Endothelial cell of umbilical vein (primary cell): ENCODE results near the gene GNA12. TPM values are rescaled to one million over a fixed set of nuclear protein-coding genes. Genes with fewer than 3 reads are reported as not detected.

Experiments used
- BruUV-seq: library from RNA; stranded (reverse); fragments of 400-500 nt; replicated peaks from 2 replicates; lab custom pipeline; 2021; lab: Mats Ljungman, UMichigan
- CTCF ChIA-PET: fragments of 300-600, 350-600 bp; sonication (Branson Sonifier 250); formaldehyde crosslinking; loops from one replicate; lab custom pipeline; 2021; ENCODE audit warnings: antibody characterized with exemption, inconsistent platforms; lab: Charles Lee
- POLR2A ChIA-PET: fragments of 300-600, 350-600 bp; sonication (Branson Sonifier 250); formaldehyde crosslinking; loops from one replicate; lab custom pipeline; 2021; ENCODE audit warnings: antibody characterized with exemption, inconsistent platforms; lab: Charles Lee
- DNase-seq: peaks from one replicate; pipeline ENCODE4 v3.0.0-alpha.2; 2011; ENCODE audit warnings: low read depth, low spot score
- FAIRE-seq: peaks from 2 replicates; lab custom pipeline; 2011; peaks lifted over from hg19 to GRCh38; lab: Jason Lieb, UNC
- H2AFZ ChIP-seq: 2 replicates; pipeline ENCODE4 v1.6.0; 2012; ENCODE audit warnings: low read depth, low read length, control low read depth, inconsistent platforms
- H3K27ac ChIP-seq: 2 replicates; pipeline ENCODE4 v1.5.1; 2011; ENCODE audit warnings: low read depth, mild to moderate bottlenecking, control low read depth, low read length, moderate library complexity; ENCODE audit not compliant: insufficient read depth
- H3K27me3 ChIP-seq, 2 experiments: 2 replicates each; pipeline versions ENCODE4 v1.6.0 to v1.6.1; 2011; ENCODE audit warnings: low read length in 2 of 2, mixed read lengths in 1 of 2; ENCODE audit not compliant: control insufficient read depth in 2 of 2, insufficient read depth in 2 of 2
- H3K36me3 ChIP-seq, 2 experiments: 2 replicates in 1 of 2; 3 replicates in 1 of 2; pipeline ENCODE4 v1.5.1; 2011; ENCODE audit warnings: low read length in 2 of 2, mild to moderate bottlenecking in 1 of 2, moderate library complexity in 1 of 2; ENCODE audit not compliant: control insufficient read depth in 2 of 2, insufficient read depth in 2 of 2; ENCODE audit errors: extremely low read depth in 1 of 2
- H3K4me1 ChIP-seq: 3 replicates; pipeline ENCODE4 v1.5.1; 2011; ENCODE audit warnings: mild to moderate bottlenecking, low read length; ENCODE audit not compliant: control insufficient read depth, insufficient read depth; ENCODE audit errors: extremely low read depth
- H3K4me2 ChIP-seq: 2 replicates; pipeline ENCODE4 v1.6.1; 2011; ENCODE audit warnings: low read length, control low read depth, mixed read lengths; ENCODE audit not compliant: insufficient read depth
- H3K4me3 ChIP-seq, 3 experiments: fragments of 200-600 bp in 1 of 3; sonication (generic), shearing (Covaris generic) in 1 of 3; replicated peaks in 1 of 3; 2 replicates each; pipeline ENCODE4 v1.5.1; 2011 to 2016; ENCODE audit warnings: control low read depth in 3 of 3, low read length in 3 of 3, mild to moderate bottlenecking in 2 of 3, inconsistent platforms in 1 of 3, low read depth in 1 of 3, moderate library complexity in 1 of 3; ENCODE audit not compliant: insufficient read depth in 1 of 3
- H3K79me2 ChIP-seq: 2 replicates; pipeline ENCODE4 v1.6.0; 2012; ENCODE audit warnings: low read length, inconsistent platforms; ENCODE audit not compliant: control insufficient read depth, insufficient read depth
- H3K9ac ChIP-seq: replicated peaks from 2 replicates; pipeline ENCODE3; 2011; ENCODE audit warnings: low read length, control low read depth; ENCODE audit not compliant: insufficient read depth; ENCODE audit errors: extremely low read depth
- H3K9me1 ChIP-seq: replicated peaks from 3 replicates; pipeline ENCODE4 v1.6.0; 2011; ENCODE audit warnings: mild to moderate bottlenecking, low read length; ENCODE audit not compliant: control insufficient read depth, insufficient read depth; ENCODE audit errors: extremely low read depth
- H3K9me3 ChIP-seq: replicated peaks from 2 replicates; pipeline ENCODE4 v1.5.1; 2012; ENCODE audit warnings: low read length, inconsistent platforms; ENCODE audit not compliant: control insufficient read depth, insufficient read depth
- H4K20me1 ChIP-seq: replicated peaks from 2 replicates; pipeline ENCODE3; 2011; ENCODE audit warnings: mild to moderate bottlenecking, low read length; ENCODE audit not compliant: control insufficient read depth, insufficient read depth; ENCODE audit errors: extremely low read depth
- CTCF ChIP-seq, 2 donors: IDR thresholded peaks; 1 replicate in 1 of 2; 2 replicates in 1 of 2; pipeline ENCODE4 v1.5.1; 2011; ENCODE audit warnings: low read length in 2 of 2, mild to moderate bottlenecking in 2 of 2, moderate library complexity in 2 of 2, control low read depth in 1 of 2, inconsistent platforms in 1 of 2, low read depth in 1 of 2; ENCODE audit not compliant: insufficient read depth in 1 of 2; ENCODE audit errors: extremely low read depth in 1 of 2
- EZH2 ChIP-seq: IDR thresholded peaks from 2 replicates; pipeline ENCODE4 v1.6.1; 2012; ENCODE audit warnings: borderline replicate concordance, low read depth, mild to moderate bottlenecking, moderate library complexity, low read length, inconsistent platforms; ENCODE audit not compliant: severe bottlenecking
- FOS ChIP-seq: IDR thresholded peaks from 2 replicates; pipeline ENCODE4 v1.6.1; 2011; ENCODE audit warnings: mild to moderate bottlenecking, low read length, moderate library complexity, borderline replicate concordance; ENCODE audit not compliant: insufficient read depth
- GATA2 ChIP-seq: IDR thresholded peaks from 2 replicates; pipeline ENCODE4 v1.7.0; 2011; ENCODE audit warnings: low read depth, mild to moderate bottlenecking, moderate library complexity, mixed read lengths, low read length; ENCODE audit not compliant: insufficient read length, insufficient read depth
- JUN ChIP-seq: IDR thresholded peaks from 2 replicates; pipeline ENCODE4 v1.6.1; 2011; ENCODE audit warnings: borderline replicate concordance, low read depth; ENCODE audit not compliant: insufficient read length, insufficient read depth
- MAX ChIP-seq: IDR thresholded peaks from 2 replicates; pipeline ENCODE4 v1.6.1; 2011; ENCODE audit not compliant: insufficient read depth, insufficient read length
- POLR2AphosphoS5 ChIP-seq: IDR thresholded peaks from 2 replicates; pipeline ENCODE4 v1.6.1; 2012; ENCODE audit warnings: low read depth, mild to moderate bottlenecking, control low read depth, low read length, moderate library complexity; ENCODE audit not compliant: insufficient read depth
- dilution Hi-C: fragments of 300-500 bp; cut with MboI; formaldehyde crosslinking; loops from one replicate; pipeline ENCODE4 v1.15.0; 2019; ENCODE audit warnings: low sequenced_read_pairs; ENCODE audit not compliant: extremely low pct_ligation_motif_present
- intact Hi-C: fragments of 100-400 bp; cut with micrococcal nuclease; formaldehyde crosslinking; loops from one replicate; pipeline ENCODE4 v1.10.0; 2022
- polyA plus RNA-seq, 4 experiments: library from polyadenylated mRNA; depleted of rRNA in 3 of 4; stranded (reverse) in 3 of 4; unstranded in 1 of 4; fragments of >200 nt; gene quantifications; 2 replicates each; pipeline versions ENCODE4 v1.2.1 to v1.2.3, GENCODE V29; 2011 to 2012; ENCODE audit warnings: missing spikeins in 1 of 4
- total RNA-seq: library from RNA; stranded (reverse); gene quantifications from 2 replicates; pipeline ENCODE4 v1.2.3, GENCODE V29; 2021

Gene GNA12
- total and polyA plus RNA-seq, 2 donors (not counting 3 experiments of a cell fraction or from before 2014, with no cell fraction given), result 63.0 to 75.1 TPM

- no peak overlapping the region for H3K27ac ChIP-seq
- no peaks in the 10 kb centered on the region for H3K36me3 ChIP-seq
- H3K4me3 ChIP-seq, result no peak overlapping the region
- H3K9ac ChIP-seq, result no peak overlapping the region
- BruUV-seq, result no TSS peak
- FAIRE-seq (no peak), DNase-seq (no peak)
- no peaks in the 10 kb centered on the region for H3K27me3 ChIP-seq
- H3K4me2 ChIP-seq, result no peak overlapping the region
- peaks cover 7% of the 10 kb centered on the region for H3K79me2 ChIP-seq
- no peak overlapping the region for H2AFZ ChIP-seq
- H3K9me3 ChIP-seq, result no peaks in the 10 kb centered on the region
- TF ChIP-seq CTCF (IDR thresholded peaks at IDR 0.05; ENCODE audit: extremely low read depth in 1 of 2, insufficient read depth in 1 of 2, low read depth in 1 of 2, low read length in 2 of 2) (no peak), GATA2 (no peak), JUN (no peak), POLR2AphosphoS5 (no peak), FOS (no peak), MAX (no peak), EZH2 (no peak)
- dilution Hi-C loops (no loop called here), intact Hi-C loops (loop anchor here (5.0 kb wide), 1 partner anchor 107 kb away; no protein-coding TSS in a partner anchor)
- ChIA-PET POLR2A (no interaction called here), CTCF (interaction anchor here (3.0 kb wide), 1 partner anchor 46 kb away, joined by 17 read pairs; no protein-coding TSS in a partner anchor)
- no peaks in the 10 kb centered on the region for H4K20me1 ChIP-seq
- H3K9me1 ChIP-seq, result no peaks in the 10 kb centered on the region
- H3K4me1 ChIP-seq, result peaks cover 21% of the 10 kb centered on the region
Observed at GRCh38 chr7:2755531-2755930, 88.6 kb downstream of the GNA12 start.
